ENCODE results near the gene DENND6B. TPM values are rescaled to one million over a fixed set of nuclear protein-coding genes. Genes with fewer than 3 reads are reported as not detected.
A peak's percentile ranks its signal among the peaks of the same experiment; 100 is the strongest.
"Not testable (repeated sequence)": the region's sequence is repeated elsewhere in the genome, so short reads cannot be mapped to it uniquely, and the experiment has no call there.

The DENND6B gene
- total RNA-seq, 1 donor from 2014 or later = 4.7 TPM

GRCh38 chr22:50339945-50340879 is 13.4 kb upstream of the DENND6B start:
- DNase-seq (ENCODE audit: low read depth) = peak; percentile 9

- no peak for DNase-seq (ENCODE audit: low read depth)
Observed at GRCh38 chr22:50338860-50339462, 12.1 kb upstream of the DENND6B start.

GRCh38 chr22:50338042-50338573 is 11.3 kb upstream of the DENND6B start:
- no peak for DNase-seq (ENCODE audit: low read depth)

- DNase-seq (ENCODE audit: low read depth) = no peak
Observed at GRCh38 chr22:50337262-50338041, 10.6 kb upstream of the DENND6B start.

GRCh38 chr22:50334433-50334832 is 7.6 kb upstream of the DENND6B start:
- not testable (repeated sequence) for DNase-seq (ENCODE audit: low read depth)

GRCh38 chr22:50329236-50329635 is 2.4 kb upstream of the DENND6B start:
- DNase-seq (ENCODE audit: low read depth) = no peak

- no peak for DNase-seq (ENCODE audit: low read depth)
Observed at GRCh38 chr22:50327711-50328019, 853 bp upstream of the DENND6B start.

GRCh38 chr22:50326225-50326955 is 422 bp downstream of the DENND6B start:
- no peak for DNase-seq (ENCODE audit: low read depth)

- DNase-seq (ENCODE audit: low read depth) = no peak
Observed at GRCh38 chr22:50325444-50326224, 1.2 kb downstream of the DENND6B start.

GRCh38 chr22:50323900-50324299 is 2.9 kb downstream of the DENND6B start:
- DNase-seq (ENCODE audit: low read depth) = no peak

GRCh38 chr22:50322382-50323104 is 4.3 kb downstream of the DENND6B start:
- not testable (repeated sequence) for DNase-seq (ENCODE audit: low read depth)

- no peak for DNase-seq (ENCODE audit: low read depth)
Observed at GRCh38 chr22:50320671-50321325, 6.0 kb downstream of the DENND6B start.

GRCh38 chr22:50320116-50320515 is 6.7 kb downstream of the DENND6B start:
- DNase-seq (ENCODE audit: low read depth) = no peak

GRCh38 chr22:50319503-50319951 is 7.3 kb downstream of the DENND6B start:
- DNase-seq (ENCODE audit: low read depth) = no peak

GRCh38 chr22:50318698-50319411 is 8.0 kb downstream of the DENND6B start:
- no peak for DNase-seq (ENCODE audit: low read depth)

- DNase-seq (ENCODE audit: low read depth) = no peak
Observed at GRCh38 chr22:50318356-50318697, 8.5 kb downstream of the DENND6B start.

- DNase-seq (ENCODE audit: low read depth) = no peak
Observed at GRCh38 chr22:50317674-50318073, 9.1 kb downstream of the DENND6B start.

GRCh38 chr22:50317178-50317577 is 9.6 kb downstream of the DENND6B start:
- no peak for DNase-seq (ENCODE audit: low read depth)
